Measurements from ENCODE around the gene ATP8B3. TPM values are rescaled to one million over a fixed set of nuclear protein-coding genes. Genes with fewer than 3 reads are reported as not detected.
A peak's percentile ranks its signal among the peaks of the same experiment; 100 is the strongest.

Gene ATP8B3
- total RNA-seq, 1 donor from 2014 or later, result 3.0 TPM

DNA sequence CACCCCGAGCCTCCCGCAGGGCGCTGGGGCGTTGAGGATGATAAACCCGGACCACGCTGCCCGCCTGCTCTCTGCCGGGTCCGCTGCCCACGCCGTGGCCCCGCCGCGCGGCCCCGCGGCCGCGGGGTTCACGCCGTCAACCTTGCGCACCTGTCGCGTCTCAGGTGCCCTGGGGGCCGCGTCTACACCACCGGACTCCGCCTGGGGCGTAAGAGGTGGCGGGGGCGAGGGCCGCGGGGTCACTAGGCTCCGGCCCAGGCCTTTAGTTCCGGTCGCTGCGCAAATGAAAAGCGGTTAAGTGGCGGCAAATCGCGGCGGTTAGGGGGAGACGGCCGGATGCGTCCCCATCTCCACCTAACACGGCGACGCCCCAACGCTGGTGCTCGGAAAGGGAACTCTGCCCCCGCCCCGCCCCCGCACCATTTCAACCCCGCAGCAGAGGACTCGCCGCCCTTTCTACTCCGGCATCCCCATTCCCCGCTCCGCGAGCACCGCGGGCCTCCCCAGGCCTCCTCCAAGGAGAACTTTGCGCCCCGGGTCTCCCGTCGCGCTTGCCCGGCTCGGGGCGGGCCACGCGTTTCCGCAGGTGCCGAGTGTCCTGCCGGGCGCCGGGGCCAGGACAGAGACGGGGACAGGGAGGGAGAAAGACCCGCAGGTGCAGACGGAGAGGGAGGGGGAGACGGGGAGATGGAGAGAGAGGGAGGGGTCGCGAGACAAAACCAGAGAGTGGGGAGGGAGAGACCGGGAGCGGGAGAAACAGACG is 54.4 kb downstream of the ATP8B3 start:
- no peak overlapping the region for H3K4me2 ChIP-seq (ENCODE audit: low read length)
- no peaks in the 10 kb centered on the region for H3K36me3 ChIP-seq (ENCODE audit: insufficient read depth, low read length)
- H3K4me3 Mint-ChIP-seq (ENCODE audit: unreplicated experiment), result no peak overlapping the region
- no peak overlapping the region for H3K4me3 ChIP-seq (ENCODE audit: insufficient read depth, low read depth, low read length)
- H3K79me2 ChIP-seq (ENCODE audit: insufficient read depth, low read length), result no peaks in the 10 kb centered on the region
- no peaks in the 10 kb centered on the region for H3K36me3 Mint-ChIP-seq (ENCODE audit: low read depth, unreplicated experiment)
- H3K4me1 ChIP-seq (ENCODE audit: insufficient read depth, low read length), result no peaks in the 10 kb centered on the region
- peaks cover 50% of the 10 kb centered on the region for H3K27me3 Mint-ChIP-seq (ENCODE audit: low read depth, unreplicated experiment)
- peaks cover 5% of the 10 kb centered on the region for H3K9me3 Mint-ChIP-seq (ENCODE audit: unreplicated experiment)
- DNase-seq (ENCODE audit: low read depth) (no peak), FAIRE-seq (no peak)
- H3K27me3 ChIP-seq (ENCODE audit: insufficient read depth, low read length), result peaks cover 73% of the 10 kb centered on the region
- H3K27ac Mint-ChIP-seq (ENCODE audit: unreplicated experiment), result no peak overlapping the region
- H3K9me3 ChIP-seq (ENCODE audit: insufficient read depth, low read depth, low read length), result no peaks in the 10 kb centered on the region
- no peak overlapping the region for H2AFZ ChIP-seq (ENCODE audit: low read depth, low read length)
- H3K4me1 Mint-ChIP-seq (ENCODE audit: low read depth, unreplicated experiment), result no peaks in the 10 kb centered on the region
- TF ChIP-seq CTCF (IDR thresholded peaks at IDR 0.05; ENCODE audit: insufficient read depth, low read depth, low read length) (no peak), EZH2 (IDR thresholded peaks at IDR 0.05; ENCODE audit: insufficient read depth, low read length) (peak; percentile 93)
- no peak overlapping the region for H3K27ac ChIP-seq (ENCODE audit: low read depth, low read length)
- peaks cover 3% of the 10 kb centered on the region for H4K20me1 ChIP-seq (ENCODE audit: insufficient read depth, low read length)
- H3K9ac ChIP-seq (ENCODE audit: low read length), result no peak overlapping the region

- Histone ChIP-seq H3K27me3 (ENCODE audit: insufficient read depth, low read length) (peaks cover 74% of the 10 kb centered on the region), H3K4me1 (ENCODE audit: insufficient read depth, low read length) (no peaks in the 10 kb centered on the region), H3K9me3 (ENCODE audit: insufficient read depth, low read depth, low read length) (no peaks in the 10 kb centered on the region), H3K79me2 (ENCODE audit: insufficient read depth, low read length) (no peaks in the 10 kb centered on the region), H2AFZ (ENCODE audit: low read depth, low read length) (no peak overlapping the region), H3K4me2 (ENCODE audit: low read length) (no peak overlapping the region), H3K27ac (ENCODE audit: low read depth, low read length) (no peak overlapping the region), H3K9ac (ENCODE audit: low read length) (no peak overlapping the region), H3K4me3 (ENCODE audit: insufficient read depth, low read depth, low read length) (no peak overlapping the region), H3K36me3 (ENCODE audit: insufficient read depth, low read length) (no peaks in the 10 kb centered on the region), H4K20me1 (ENCODE audit: insufficient read depth, low read length) (peaks cover 3% of the 10 kb centered on the region)
- H3K27ac Mint-ChIP-seq (ENCODE audit: unreplicated experiment), result peak overlapping the region; percentile 73
- peaks cover 5% of the 10 kb centered on the region for H3K9me3 Mint-ChIP-seq (ENCODE audit: unreplicated experiment)
- no peak for FAIRE-seq
- peaks cover 52% of the 10 kb centered on the region for H3K27me3 Mint-ChIP-seq (ENCODE audit: low read depth, unreplicated experiment)
- no peak for TF ChIP-seq CTCF (IDR thresholded peaks at IDR 0.05; ENCODE audit: insufficient read depth, low read depth, low read length)
- TF ChIP-seq EZH2 (IDR thresholded peaks at IDR 0.05; ENCODE audit: insufficient read depth, low read length), result no peak
- no peak for DNase-seq (ENCODE audit: low read depth)
- H3K4me3 Mint-ChIP-seq (ENCODE audit: unreplicated experiment), result no peak overlapping the region
- no peaks in the 10 kb centered on the region for H3K4me1 Mint-ChIP-seq (ENCODE audit: low read depth, unreplicated experiment)
- no peaks in the 10 kb centered on the region for H3K36me3 Mint-ChIP-seq (ENCODE audit: low read depth, unreplicated experiment)
Measured at GRCh38 chr19:1756705-1757465, 55.2 kb downstream of the ATP8B3 start.
